ENCODE measurements around the gene RBM28. TPM values are rescaled to one million over a fixed set of nuclear protein-coding genes. Genes with fewer than 3 reads are reported as not detected.
"Not testable (repeated sequence)": the region's sequence is repeated elsewhere in the genome, so short reads cannot be mapped to it uniquely, and the experiment has no call there.

The RBM28 gene
- total RNA-seq, 1 donor from 2014 or later = 67.7 TPM

- peaks cover 75% of the 10 kb centered on the region for H3K36me3 Mint-ChIP-seq (ENCODE audit: low read depth)
- no peak for DNase-seq (ENCODE audit: low spot score)
- peaks cover 27% of the 10 kb centered on the region for H3K4me1 Mint-ChIP-seq (ENCODE audit: low read depth)
- no peaks in the 10 kb centered on the region for H3K9me3 Mint-ChIP-seq
- H3K27me3 Mint-ChIP-seq (ENCODE audit: low read depth) = no peaks in the 10 kb centered on the region
- no peak overlapping the region for H3K4me3 Mint-ChIP-seq (ENCODE audit: low read depth)
- peak overlapping the region; percentile 51 for H3K27ac Mint-ChIP-seq
- intact Hi-C loops (cut with micrococcal nuclease) = no loop called here
Measured at GRCh38 chr7:128321044-128321422, 22.7 kb downstream of the RBM28 start.

DNA sequence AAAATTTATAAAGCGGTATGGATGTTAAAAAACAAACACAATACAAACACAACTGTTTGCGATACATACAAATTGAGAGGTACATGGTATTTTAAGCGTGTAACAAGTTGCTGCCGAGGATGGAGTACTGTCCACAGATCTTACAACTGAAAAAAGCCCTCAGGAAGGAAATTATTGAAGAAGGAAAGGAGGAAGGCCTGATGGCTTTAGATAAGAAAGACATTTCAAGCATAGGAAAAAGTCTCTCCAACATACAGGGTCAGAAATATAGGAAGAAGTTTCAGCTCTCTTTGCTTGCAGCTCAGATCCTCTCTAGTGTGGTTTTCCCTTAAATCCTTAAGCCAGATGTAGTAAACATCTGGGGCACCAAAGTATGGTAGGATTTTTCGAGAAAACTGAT, 25.0 kb downstream of the RBM28 start:
- Mint-ChIP-seq H3K9me3 (no peaks in the 10 kb centered on the region), H3K4me3 (ENCODE audit: low read depth) (no peak overlapping the region), H3K27ac (no peak overlapping the region), H3K36me3 (ENCODE audit: low read depth) (peaks cover 81% of the 10 kb centered on the region), H3K4me1 (ENCODE audit: low read depth) (peaks cover 40% of the 10 kb centered on the region), H3K27me3 (ENCODE audit: low read depth) (no peaks in the 10 kb centered on the region)
- no peak for DNase-seq (ENCODE audit: low spot score)
- intact Hi-C loops (cut with micrococcal nuclease) = no loop called here

DNA sequence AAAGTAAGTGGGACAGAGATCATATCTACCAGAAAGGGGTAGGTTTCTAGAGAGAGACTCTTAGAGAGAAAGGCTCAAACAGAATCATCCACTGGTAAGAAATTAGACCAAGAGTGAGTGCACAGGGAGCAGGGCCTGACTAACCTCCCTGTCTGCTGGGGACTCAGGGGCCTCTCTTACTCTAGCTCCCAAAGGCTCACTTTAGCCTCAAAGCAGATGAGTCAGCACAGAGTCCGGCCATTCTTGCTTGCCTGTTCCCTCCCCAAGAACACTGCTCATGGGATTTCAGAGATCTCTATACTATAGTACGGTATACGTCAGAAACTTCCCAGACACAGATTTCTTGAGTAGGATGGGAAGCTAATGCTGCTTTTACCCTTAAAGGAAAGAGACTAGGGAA, 32.7 kb downstream of the RBM28 start:
- intact Hi-C loops (cut with micrococcal nuclease) = no loop called here
- Mint-ChIP-seq H3K27ac (no peak overlapping the region), H3K4me3 (ENCODE audit: low read depth) (no peak overlapping the region), H3K36me3 (ENCODE audit: low read depth) (peaks cover 90% of the 10 kb centered on the region), H3K4me1 (ENCODE audit: low read depth) (peaks cover 13% of the 10 kb centered on the region), H3K27me3 (ENCODE audit: low read depth) (no peaks in the 10 kb centered on the region), H3K9me3 (no peaks in the 10 kb centered on the region)
- no peak for DNase-seq (ENCODE audit: low spot score)

DNA sequence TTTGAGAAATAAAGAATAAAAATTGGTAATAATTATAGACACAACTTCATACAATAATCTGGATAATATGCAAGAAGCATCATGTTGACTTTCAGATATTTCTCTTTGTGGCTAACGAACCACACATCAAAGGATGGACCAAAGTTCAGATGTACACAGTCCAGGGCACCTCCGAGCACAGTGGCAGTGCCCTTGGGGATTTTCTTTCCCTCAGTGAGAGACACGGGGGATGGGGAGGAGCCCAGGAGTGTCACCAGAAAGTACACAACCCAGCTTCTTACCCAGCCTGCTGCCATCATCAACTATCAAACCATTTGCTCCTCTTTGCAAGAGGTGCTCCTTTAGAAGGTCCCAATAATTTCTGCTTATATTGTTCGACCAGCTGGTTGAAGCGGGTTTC, 33.2 kb downstream of the RBM28 start:
- Mint-ChIP-seq H3K4me3 (ENCODE audit: low read depth) (no peak overlapping the region), H3K9me3 (no peaks in the 10 kb centered on the region), H3K4me1 (ENCODE audit: low read depth) (peaks cover 8% of the 10 kb centered on the region), H3K27ac (no peak overlapping the region), H3K36me3 (ENCODE audit: low read depth) (peaks cover 90% of the 10 kb centered on the region), H3K27me3 (ENCODE audit: low read depth) (no peaks in the 10 kb centered on the region)
- no peak for DNase-seq (ENCODE audit: low spot score)
- intact Hi-C loops (cut with micrococcal nuclease) = no loop called here

DNA sequence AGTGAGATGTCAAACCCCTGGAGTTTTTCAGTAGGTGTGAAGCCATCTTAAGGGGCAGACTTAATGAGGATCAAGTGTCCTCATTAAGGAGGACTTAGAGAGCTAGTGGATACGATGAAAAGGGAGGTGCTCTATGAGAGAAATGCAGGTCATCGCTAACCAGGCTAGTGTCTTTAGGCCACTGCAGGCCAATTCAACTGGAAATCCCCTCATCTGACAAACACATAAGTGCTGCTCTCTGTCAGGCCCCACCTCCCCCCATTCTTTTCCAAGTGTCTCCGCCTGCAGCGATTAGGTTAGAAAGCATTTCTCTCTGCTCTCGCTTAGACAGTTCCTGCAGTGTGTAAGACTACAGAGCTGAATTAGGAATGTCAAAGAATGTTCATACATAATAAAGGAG, 33.7 kb downstream of the RBM28 start:
- H3K36me3 Mint-ChIP-seq (ENCODE audit: low read depth) = peaks cover 90% of the 10 kb centered on the region
- no peak overlapping the region for H3K27ac Mint-ChIP-seq
- H3K27me3 Mint-ChIP-seq (ENCODE audit: low read depth) = no peaks in the 10 kb centered on the region
- no peak overlapping the region for H3K4me3 Mint-ChIP-seq (ENCODE audit: low read depth)
- no peak for DNase-seq (ENCODE audit: low spot score)
- peaks cover 4% of the 10 kb centered on the region for H3K4me1 Mint-ChIP-seq (ENCODE audit: low read depth)
- no peaks in the 10 kb centered on the region for H3K9me3 Mint-ChIP-seq
- intact Hi-C loops (cut with micrococcal nuclease) = no loop called here

- no peak for DNase-seq (ENCODE audit: low spot score)
- intact Hi-C loops (cut with micrococcal nuclease) = no loop called here
- peaks cover 83% of the 10 kb centered on the region for H3K36me3 Mint-ChIP-seq (ENCODE audit: low read depth)
- H3K4me1 Mint-ChIP-seq (ENCODE audit: low read depth) = no peaks in the 10 kb centered on the region
- no peak overlapping the region for H3K4me3 Mint-ChIP-seq (ENCODE audit: low read depth)
- no peaks in the 10 kb centered on the region for H3K27me3 Mint-ChIP-seq (ENCODE audit: low read depth)
- no peaks in the 10 kb centered on the region for H3K9me3 Mint-ChIP-seq
- H3K27ac Mint-ChIP-seq = no peak overlapping the region
Measured at GRCh38 chr7:128309124-128309523, 34.6 kb downstream of the RBM28 start.

- Mint-ChIP-seq H3K4me3 (ENCODE audit: low read depth) (no peak overlapping the region), H3K9me3 (no peaks in the 10 kb centered on the region), H3K27me3 (ENCODE audit: low read depth) (no peaks in the 10 kb centered on the region), H3K4me1 (ENCODE audit: low read depth) (no peaks in the 10 kb centered on the region), H3K27ac (no peak overlapping the region), H3K36me3 (ENCODE audit: low read depth) (peaks cover 73% of the 10 kb centered on the region)
- intact Hi-C loops (cut with micrococcal nuclease) = no loop called here
- no peak for DNase-seq (ENCODE audit: low spot score)
Measured at GRCh38 chr7:128307061-128307460, 36.6 kb downstream of the RBM28 start.

GRCh38 chr7:128304212-128304611, 39.5 kb downstream of the RBM28 start:
- no peak for DNase-seq (ENCODE audit: low spot score)
- H3K9me3 Mint-ChIP-seq = no peaks in the 10 kb centered on the region
- no peaks in the 10 kb centered on the region for H3K27me3 Mint-ChIP-seq (ENCODE audit: low read depth)
- H3K36me3 Mint-ChIP-seq (ENCODE audit: low read depth) = peaks cover 46% of the 10 kb centered on the region
- H3K4me3 Mint-ChIP-seq (ENCODE audit: low read depth) = no peak overlapping the region
- intact Hi-C loops (cut with micrococcal nuclease) = no loop called here
- H3K27ac Mint-ChIP-seq = no peak overlapping the region
- H3K4me1 Mint-ChIP-seq (ENCODE audit: low read depth) = no peaks in the 10 kb centered on the region

- no peaks in the 10 kb centered on the region for H3K9me3 Mint-ChIP-seq
- no peaks in the 10 kb centered on the region for H3K27me3 Mint-ChIP-seq (ENCODE audit: low read depth)
- H3K4me3 Mint-ChIP-seq (ENCODE audit: low read depth) = no peak overlapping the region
- no peak for DNase-seq (ENCODE audit: low spot score)
- peaks cover 43% of the 10 kb centered on the region for H3K36me3 Mint-ChIP-seq (ENCODE audit: low read depth)
- H3K4me1 Mint-ChIP-seq (ENCODE audit: low read depth) = no peaks in the 10 kb centered on the region
- intact Hi-C loops (cut with micrococcal nuclease) = no loop called here
- no peak overlapping the region for H3K27ac Mint-ChIP-seq
Measured at GRCh38 chr7:128303643-128304042, 40.1 kb downstream of the RBM28 start.

GRCh38 chr7:128303133-128303532, 40.6 kb downstream of the RBM28 start:
- Mint-ChIP-seq H3K9me3 (no peaks in the 10 kb centered on the region), H3K4me3 (ENCODE audit: low read depth) (no peak overlapping the region), H3K36me3 (ENCODE audit: low read depth) (peaks cover 38% of the 10 kb centered on the region), H3K27ac (no peak overlapping the region), H3K27me3 (ENCODE audit: low read depth) (no peaks in the 10 kb centered on the region), H3K4me1 (ENCODE audit: low read depth) (no peaks in the 10 kb centered on the region)
- intact Hi-C loops (cut with micrococcal nuclease) = no loop called here
- no peak for DNase-seq (ENCODE audit: low spot score)

DNA sequence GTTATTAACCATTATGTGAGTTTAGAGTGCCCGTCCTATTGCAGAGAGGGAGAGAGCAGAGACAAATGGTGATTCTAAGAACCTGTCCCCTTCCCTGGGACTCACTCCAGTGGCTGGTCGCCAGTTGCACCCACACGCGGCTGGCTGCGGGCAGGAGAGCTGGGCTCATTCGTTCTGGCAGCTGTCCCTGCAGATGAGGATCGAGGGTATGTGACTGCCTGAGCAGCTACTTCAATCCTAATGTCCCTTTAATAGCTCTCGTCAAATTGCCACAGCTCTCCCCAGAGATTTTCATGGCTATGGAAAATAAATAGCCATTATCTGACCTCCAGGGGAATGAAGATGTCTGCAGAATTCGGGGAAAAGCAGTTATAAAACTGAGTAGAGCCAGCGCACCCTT, 41.6 kb downstream of the RBM28 start:
- H3K9me3 Mint-ChIP-seq = no peaks in the 10 kb centered on the region
- DNase-seq (ENCODE audit: low spot score) = no peak
- no peaks in the 10 kb centered on the region for H3K4me1 Mint-ChIP-seq (ENCODE audit: low read depth)
- H3K36me3 Mint-ChIP-seq (ENCODE audit: low read depth) = peaks cover 28% of the 10 kb centered on the region
- no peak overlapping the region for H3K4me3 Mint-ChIP-seq (ENCODE audit: low read depth)
- no peaks in the 10 kb centered on the region for H3K27me3 Mint-ChIP-seq (ENCODE audit: low read depth)
- intact Hi-C loops (cut with micrococcal nuclease) = no loop called here
- no peak overlapping the region for H3K27ac Mint-ChIP-seq

DNA sequence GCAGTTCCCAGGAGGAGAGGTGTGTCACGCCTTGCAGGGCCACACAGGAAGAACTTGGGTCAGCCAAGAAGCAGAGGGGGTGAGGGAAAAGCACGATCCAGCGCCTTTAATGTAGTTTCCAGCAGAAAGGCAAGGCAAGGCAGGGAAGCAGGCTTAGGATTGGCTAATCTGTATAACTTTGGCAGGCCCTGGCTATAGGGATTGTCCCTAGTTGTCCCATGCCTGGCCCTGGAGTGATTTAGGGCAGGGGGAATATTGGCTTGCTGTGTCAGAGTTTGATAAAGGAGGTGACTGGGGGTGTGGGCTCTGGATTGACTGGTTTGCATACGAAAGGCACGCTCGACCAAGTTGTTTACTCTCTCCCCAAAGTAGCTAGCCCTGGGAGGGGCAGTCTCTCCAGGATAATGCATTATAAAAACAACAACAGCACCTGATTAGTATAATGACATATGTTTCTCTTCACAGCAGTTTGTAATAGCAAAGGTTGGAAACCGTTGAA, 44.5 kb downstream of the RBM28 start:
- H3K4me3 Mint-ChIP-seq (ENCODE audit: low read depth) = no peak overlapping the region
- DNase-seq (ENCODE audit: low spot score) = no peak
- H3K27me3 Mint-ChIP-seq (ENCODE audit: low read depth) = no peaks in the 10 kb centered on the region
- no peaks in the 10 kb centered on the region for H3K9me3 Mint-ChIP-seq
- H3K4me1 Mint-ChIP-seq (ENCODE audit: low read depth) = no peaks in the 10 kb centered on the region
- intact Hi-C loops (cut with micrococcal nuclease) = no loop called here
- peaks cover 8% of the 10 kb centered on the region for H3K36me3 Mint-ChIP-seq (ENCODE audit: low read depth)
- no peak overlapping the region for H3K27ac Mint-ChIP-seq

DNA sequence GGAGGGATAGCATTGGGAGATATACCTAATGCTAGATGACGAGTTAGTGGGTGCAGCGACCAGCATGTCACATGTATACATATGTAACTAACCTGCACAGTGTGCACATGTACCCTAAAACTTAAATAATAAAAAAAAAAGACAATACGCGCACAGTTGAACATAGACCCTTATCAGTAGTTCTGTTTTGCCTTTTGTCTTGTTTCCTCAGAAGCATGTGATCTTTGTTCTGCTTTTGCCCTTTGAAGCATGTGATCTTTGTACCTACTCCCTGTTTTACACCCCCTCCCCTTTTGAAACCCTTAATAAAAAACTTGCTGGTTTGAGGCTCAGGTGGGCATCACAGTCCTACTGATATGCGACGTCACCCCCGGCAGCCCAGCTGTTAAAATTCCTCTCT, 45.7 kb downstream of the RBM28 start:
- H3K27ac Mint-ChIP-seq; H3K27me3 Mint-ChIP-seq (ENCODE audit: low read depth); intact Hi-C loops (cut with micrococcal nuclease); DNase-seq (ENCODE audit: low spot score); H3K9me3 Mint-ChIP-seq; H3K4me1 Mint-ChIP-seq (ENCODE audit: low read depth); H3K4me3 Mint-ChIP-seq (ENCODE audit: low read depth); H3K36me3 Mint-ChIP-seq (ENCODE audit: low read depth): not testable (repeated sequence)

GRCh38 chr7:128287556-128287955, 56.2 kb downstream of the RBM28 start:
- intact Hi-C loops (cut with micrococcal nuclease) = no loop called here
- no peak overlapping the region for H3K27ac Mint-ChIP-seq
- H3K36me3 Mint-ChIP-seq (ENCODE audit: low read depth) = no peaks in the 10 kb centered on the region
- no peaks in the 10 kb centered on the region for H3K27me3 Mint-ChIP-seq (ENCODE audit: low read depth)
- H3K9me3 Mint-ChIP-seq = peaks cover 6% of the 10 kb centered on the region
- no peak for DNase-seq (ENCODE audit: low spot score)
- H3K4me1 Mint-ChIP-seq (ENCODE audit: low read depth) = no peaks in the 10 kb centered on the region
- no peak overlapping the region for H3K4me3 Mint-ChIP-seq (ENCODE audit: low read depth)
